Transverse colon (tissue), 4 donors: ENCODE measurements around the gene ZNF827.

Experiments used
- EP300 ChIP-seq: sonication (generic); formaldehyde crosslinking; IDR thresholded peaks from one replicate; pipeline ENCODE4 v1.6.1; 2017; ENCODE audit warnings: antibody characterized with exemption, low read depth
- POLR2A ChIP-seq: fragments of 450-650 bp; IDR thresholded peaks from one replicate; pipeline ENCODE4 v1.6.1; 2016; ENCODE audit warnings: antibody characterized with exemption, mild to moderate bottlenecking, moderate library complexity
- POLR2AphosphoS5 ChIP-seq, 3 donors: sonication (generic); formaldehyde crosslinking; IDR thresholded peaks; one replicate each; pipeline ENCODE4 v1.6.1; 2016; ENCODE audit warnings: antibody characterized with exemption in 3 of 3
- TF ChIP-seq, protein P1 (sequence below), 5 experiments: fragments of 200-600 bp in 3 of 5; fragments of 450-650 bp in 2 of 5; sonication (generic) in 3 of 5; IDR thresholded peaks; 1 replicate in 2 of 5; 2 replicates in 3 of 5; pipeline ENCODE4 v1.5.1; 2016 to 2017; ENCODE audit warnings: antibody characterized with exemption in 5 of 5, inconsistent platforms in 3 of 5, mild to moderate bottlenecking in 2 of 5, moderate library complexity in 1 of 5

GRCh38 chr4:145939856-145940255 is 1.2 kb upstream of the ZNF827 start:
- TF ChIP-seq, protein P1, sequence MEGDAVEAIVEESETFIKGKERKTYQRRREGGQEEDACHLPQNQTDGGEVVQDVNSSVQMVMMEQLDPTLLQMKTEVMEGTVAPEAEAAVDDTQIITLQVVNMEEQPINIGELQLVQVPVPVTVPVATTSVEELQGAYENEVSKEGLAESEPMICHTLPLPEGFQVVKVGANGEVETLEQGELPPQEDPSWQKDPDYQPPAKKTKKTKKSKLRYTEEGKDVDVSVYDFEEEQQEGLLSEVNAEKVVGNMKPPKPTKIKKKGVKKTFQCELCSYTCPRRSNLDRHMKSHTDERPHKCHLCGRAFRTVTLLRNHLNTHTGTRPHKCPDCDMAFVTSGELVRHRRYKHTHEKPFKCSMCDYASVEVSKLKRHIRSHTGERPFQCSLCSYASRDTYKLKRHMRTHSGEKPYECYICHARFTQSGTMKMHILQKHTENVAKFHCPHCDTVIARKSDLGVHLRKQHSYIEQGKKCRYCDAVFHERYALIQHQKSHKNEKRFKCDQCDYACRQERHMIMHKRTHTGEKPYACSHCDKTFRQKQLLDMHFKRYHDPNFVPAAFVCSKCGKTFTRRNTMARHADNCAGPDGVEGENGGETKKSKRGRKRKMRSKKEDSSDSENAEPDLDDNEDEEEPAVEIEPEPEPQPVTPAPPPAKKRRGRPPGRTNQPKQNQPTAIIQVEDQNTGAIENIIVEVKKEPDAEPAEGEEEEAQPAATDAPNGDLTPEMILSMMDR (IDR thresholded peaks at IDR 0.05): no peak
- no peak for TF ChIP-seq POLR2A
- no peak for TF ChIP-seq EP300
- TF ChIP-seq POLR2AphosphoS5 (IDR thresholded peaks at IDR 0.05): no peak
